A673 (cell line): ENCODE measurements around the gene GPATCH2L. TPM values are rescaled to one million over a fixed set of nuclear protein-coding genes. Genes with fewer than 3 reads are reported as not detected.

Source experiments
- BruUV-seq: library from RNA; stranded (reverse); fragments of 400-500 nt; replicated peaks from 2 replicates; lab custom pipeline; 2021; lab: Mats Ljungman, UMichigan
- CTCF ChIA-PET: fragments of 300-600 bp; sonication (Branson Sonifier 250); formaldehyde crosslinking; loops from one replicate; lab custom pipeline; 2022; ENCODE audit warnings: antibody characterized with exemption; lab: Charles Lee
- POLR2A ChIA-PET: fragments of 300-600 bp; sonication (Branson Sonifier 250); formaldehyde crosslinking; loops from one replicate; lab custom pipeline; 2022; ENCODE audit warnings: antibody characterized with exemption; ENCODE audit not compliant: low non-redundant PET; lab: Charles Lee
- DNase-seq: peaks from one replicate; pipeline ENCODE4 v3.0.0-alpha.2; 2015; ENCODE audit warnings: low spot score
- H3K27ac ChIP-seq: fragments of 200-600 bp; sonication (generic); 2 replicates; pipeline ENCODE4 v1.5.1; 2016; ENCODE audit warnings: mixed run types, low read depth, mild to moderate bottlenecking, mixed read lengths, antibody characterized with exemption, low read length; ENCODE audit not compliant: poor library complexity, severe bottlenecking
- H3K27me3 ChIP-seq: fragments of 200-600 bp; sonication (generic); replicated peaks from 2 replicates; pipeline ENCODE4 v1.6.1; 2017; ENCODE audit warnings: mixed run types, low read depth, mild to moderate bottlenecking, mixed read lengths, antibody characterized with exemption, low read length; ENCODE audit not compliant: insufficient read depth, poor library complexity
- H3K36me3 ChIP-seq: fragments of 200-600 bp; sonication (generic); 2 replicates; pipeline ENCODE4 v1.6.1; 2016; ENCODE audit warnings: mixed run types, mild to moderate bottlenecking, mixed read lengths, antibody characterized with exemption, low read length; ENCODE audit not compliant: insufficient read depth, poor library complexity, severe bottlenecking
- H3K4me1 ChIP-seq: fragments of 200-600 bp; sonication (generic); 2 replicates; pipeline ENCODE4 v1.6.1; 2017; ENCODE audit warnings: mixed run types, mild to moderate bottlenecking, mixed read lengths, antibody characterized with exemption, low read length; ENCODE audit not compliant: insufficient read depth, poor library complexity, severe bottlenecking
- H3K4me3 ChIP-seq: fragments of 200-600 bp; sonication (generic); 2 replicates; pipeline ENCODE4 v1.5.1; 2016; ENCODE audit warnings: low read depth, mixed run types, mild to moderate bottlenecking, mixed read lengths, low read length; ENCODE audit not compliant: poor library complexity, severe bottlenecking
- H3K9me3 ChIP-seq: fragments of 200-600 bp; sonication (generic); 2 replicates; pipeline ENCODE4 v1.6.1; 2016; ENCODE audit warnings: mixed run types, low read depth, mild to moderate bottlenecking, mixed read lengths, antibody characterized with exemption, low read length; ENCODE audit not compliant: poor library complexity, severe bottlenecking
- CTCF ChIP-seq: fragments of 300-800, 200-600 bp; sonication (generic); conservative IDR thresholded peaks from 2 replicates; pipeline ENCODE4 v1.5.1; 2017; ENCODE audit warnings: low read depth, mild to moderate bottlenecking, antibody characterized with exemption, low read length, moderate library complexity, mixed read lengths
- EZH2 ChIP-seq: fragments of 200-600 bp; sonication (generic); IDR thresholded peaks from 2 replicates; pipeline ENCODE4 v1.6.1; 2017; ENCODE audit warnings: borderline replicate concordance, low read depth, mild to moderate bottlenecking, mixed read lengths, antibody characterized with exemption, low read length; ENCODE audit not compliant: poor library complexity, severe bottlenecking
- intact Hi-C: fragments of 100-400 bp; cut with micrococcal nuclease; formaldehyde crosslinking; loops from one replicate; pipeline ENCODE4 v1.10.0; 2022; ENCODE audit not compliant: unreplicated experiment
- total RNA-seq: library from RNA; stranded (reverse); gene quantifications from 2 replicates; pipeline ENCODE4 v1.2.3, GENCODE V29; 2021

Gene GPATCH2L
- total RNA-seq, 1 experiment from 2014 or later: 60.3 TPM

- no peak overlapping the region for H3K27ac ChIP-seq
- POLR2A ChIA-PET: no interaction called here
- intact Hi-C loops: no loop called here
- TF ChIP-seq EZH2: no peak
- no peak for TF ChIP-seq CTCF
- H3K27me3 ChIP-seq: peaks cover 75% of the 10 kb centered on the region
- no peak overlapping the region for H3K4me3 ChIP-seq
- H3K4me1 ChIP-seq: peaks cover 3% of the 10 kb centered on the region
- H3K36me3 ChIP-seq: no peaks in the 10 kb centered on the region
- CTCF ChIA-PET: no interaction called here
- peaks cover 6% of the 10 kb centered on the region for H3K9me3 ChIP-seq
- no peak for DNase-seq
- no TSS peak for BruUV-seq
Observed at GRCh38 chr14:76143642-76144041, 8.1 kb upstream of the GPATCH2L start.

GRCh38 chr14:76146976-76147375 is 4.7 kb upstream of the GPATCH2L start:
- H3K4me1 ChIP-seq: no peaks in the 10 kb centered on the region
- no TSS peak for BruUV-seq
- TF ChIP-seq CTCF (no peak), EZH2 (no peak)
- peaks cover 53% of the 10 kb centered on the region for H3K27me3 ChIP-seq
- ChIA-PET POLR2A (no interaction called here), CTCF (no interaction called here)
- H3K27ac ChIP-seq: no peak overlapping the region
- H3K9me3 ChIP-seq: peaks cover 6% of the 10 kb centered on the region
- no peak overlapping the region for H3K4me3 ChIP-seq
- DNase-seq: no peak
- intact Hi-C loops: no loop called here
- H3K36me3 ChIP-seq: no peaks in the 10 kb centered on the region

GRCh38 chr14:76149196-76149595 is 2.5 kb upstream of the GPATCH2L start:
- H3K9me3 ChIP-seq: no peaks in the 10 kb centered on the region
- TF ChIP-seq EZH2 (no peak), CTCF (no peak)
- DNase-seq: no peak
- H3K27ac ChIP-seq: no peak overlapping the region
- H3K4me1 ChIP-seq: peaks cover 7% of the 10 kb centered on the region
- ChIA-PET CTCF (no interaction called here), POLR2A (no interaction called here)
- H3K36me3 ChIP-seq: peaks cover 1% of the 10 kb centered on the region
- H3K27me3 ChIP-seq: peaks cover 34% of the 10 kb centered on the region
- no peak overlapping the region for H3K4me3 ChIP-seq
- intact Hi-C loops: no loop called here
- no TSS peak for BruUV-seq
